ENCODE results near the gene MTMR3. TPM values are rescaled to one million over a fixed set of nuclear protein-coding genes. Genes with fewer than 3 reads are reported as not detected.
A peak's percentile ranks its signal among the peaks of the same experiment; 100 is the strongest.
"Not testable (repeated sequence)": the region's sequence is repeated elsewhere in the genome, so short reads cannot be mapped to it uniquely, and the experiment has no call there.

Gene MTMR3
- total RNA-seq = 10 to 100 TPM; 17.2 to 77.8 (median 62.5) TPM

DNA sequence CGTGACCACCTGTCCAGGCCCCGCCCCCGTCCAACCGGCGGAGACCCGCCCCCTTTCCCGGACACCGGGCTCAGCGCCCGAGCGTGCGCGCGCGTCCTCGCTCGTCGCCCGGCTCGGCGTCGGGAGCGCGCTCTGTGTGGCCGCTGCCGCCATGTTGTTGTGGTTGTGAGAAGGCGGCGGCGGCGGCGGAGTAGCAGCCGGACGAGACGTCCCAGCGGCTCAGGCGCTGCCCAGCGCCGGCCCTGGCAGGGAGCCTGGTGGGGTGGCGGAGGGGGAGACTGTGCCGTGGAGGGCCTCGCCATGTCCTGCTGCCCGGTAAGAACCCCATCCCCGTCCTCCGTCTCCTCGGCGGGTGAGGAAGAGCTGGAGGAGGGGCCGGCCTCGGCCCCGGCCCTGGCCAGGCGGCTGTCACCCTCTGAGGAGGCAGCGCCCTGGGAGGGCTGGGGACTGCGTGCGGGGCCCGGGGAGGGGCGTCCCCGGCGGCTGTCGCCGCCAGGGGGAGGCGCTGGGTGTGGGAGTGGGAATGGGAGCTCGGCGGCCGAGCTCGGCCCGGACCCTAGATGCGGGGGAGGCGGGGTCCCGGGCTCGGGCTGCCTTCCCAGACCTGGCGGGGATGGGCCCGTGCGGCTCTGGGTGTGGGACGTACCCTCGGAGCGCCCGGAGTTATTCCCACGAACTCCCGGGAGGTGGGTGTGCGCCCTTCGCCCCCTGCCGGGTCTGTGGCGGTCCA lies at the start of gene MTMR3:
MTMR3 (plus strand) TSS at position 130 of the 730 bp plus-strand sequence. CDS start 87,886 bp downstream, outside the sequence.
- Histone ChIP-seq H3K27ac (peak within 1 kb of the TSS; percentile 95 to 97), H3K4me3 (peak within 1 kb of the TSS; percentile 78 to 100), H3K4me1 (no peaks in the 10 kb centered on the region), H3K36me3 (no peaks in the 10 kb centered on the region), H3K9me3 (no peaks in the 10 kb centered on the region), H3K27me3 (no peaks in the 10 kb centered on the region)
- DNase-seq = peak; percentile 92 to 95
- peak; percentile 29 to 45 (median 41) for TF ChIP-seq CTCF (IDR thresholded peaks at IDR 0.05)
- TF ChIP-seq POLR2A (IDR thresholded peaks at IDR 0.05) = peak; percentile 39 to 79
- intact Hi-C loops (cut with DNase I; ENCODE audit: low total_unique reads) = no loop called here

GRCh38 chr22:29833392-29833965 lies 49.5 kb upstream of the MTMR3 start:
- Histone ChIP-seq H3K27me3 (no peaks in the 10 kb centered on the region), H3K36me3 (no peaks in the 10 kb centered on the region), H3K4me1 (peaks cover 0 to 3% of the 10 kb centered on the region in 2 donors), H3K4me3 (no peak overlapping the region), H3K9me3 (no peaks in the 10 kb centered on the region), H3K27ac (no peak overlapping the region)
- intact Hi-C loops (cut with DNase I; ENCODE audit: low total_unique reads) = no loop called here
- TF ChIP-seq POLR2A (IDR thresholded peaks at IDR 0.05) (no peak), CTCF (IDR thresholded peaks at IDR 0.05) (no peak)
- DNase-seq = no peak

DNA sequence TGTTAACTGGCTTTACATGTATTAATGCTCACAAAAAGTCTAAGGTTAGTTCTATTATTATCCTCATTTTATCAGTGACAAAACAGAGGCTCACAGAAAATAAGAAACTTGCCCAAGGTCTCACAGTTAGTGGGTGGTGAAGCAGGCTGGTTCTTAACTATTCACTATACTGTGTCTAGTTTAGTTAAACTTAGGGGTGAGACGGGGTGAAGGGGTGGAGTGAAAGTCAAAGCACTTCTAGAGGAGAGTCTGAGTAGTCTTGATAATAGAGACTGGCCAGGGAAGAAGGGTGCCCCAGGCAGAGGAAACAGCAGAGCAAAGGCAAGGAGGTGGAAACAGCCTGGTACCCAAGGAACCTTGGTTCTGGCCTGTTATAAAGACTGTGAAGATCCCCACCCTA lies 48.9 kb upstream of the MTMR3 start:
- intact Hi-C loops (cut with DNase I; ENCODE audit: low total_unique reads) = no loop called here
- Histone ChIP-seq H3K27ac (no peak overlapping the region), H3K36me3 (no peaks in the 10 kb centered on the region), H3K4me1 (peaks cover 0 to 3% of the 10 kb centered on the region in 2 donors), H3K27me3 (no peaks in the 10 kb centered on the region), H3K4me3 (no peak overlapping the region), H3K9me3 (no peaks in the 10 kb centered on the region)
- no peak for TF ChIP-seq CTCF (IDR thresholded peaks at IDR 0.05)
- no peak for TF ChIP-seq POLR2A (IDR thresholded peaks at IDR 0.05)
- no peak for DNase-seq

- DNase-seq; H3K4me1 ChIP-seq; H3K36me3 ChIP-seq; H3K27me3 ChIP-seq; H3K9me3 ChIP-seq; intact Hi-C loops (cut with DNase I; ENCODE audit: low total_unique reads); H3K27ac ChIP-seq: not testable (repeated sequence)
- peak overlapping the region in 1 of 2 donors; percentile 71 for H3K4me3 ChIP-seq
Observed at GRCh38 chr22:29836791-29837370, 46.1 kb upstream of the MTMR3 start.

DNA sequence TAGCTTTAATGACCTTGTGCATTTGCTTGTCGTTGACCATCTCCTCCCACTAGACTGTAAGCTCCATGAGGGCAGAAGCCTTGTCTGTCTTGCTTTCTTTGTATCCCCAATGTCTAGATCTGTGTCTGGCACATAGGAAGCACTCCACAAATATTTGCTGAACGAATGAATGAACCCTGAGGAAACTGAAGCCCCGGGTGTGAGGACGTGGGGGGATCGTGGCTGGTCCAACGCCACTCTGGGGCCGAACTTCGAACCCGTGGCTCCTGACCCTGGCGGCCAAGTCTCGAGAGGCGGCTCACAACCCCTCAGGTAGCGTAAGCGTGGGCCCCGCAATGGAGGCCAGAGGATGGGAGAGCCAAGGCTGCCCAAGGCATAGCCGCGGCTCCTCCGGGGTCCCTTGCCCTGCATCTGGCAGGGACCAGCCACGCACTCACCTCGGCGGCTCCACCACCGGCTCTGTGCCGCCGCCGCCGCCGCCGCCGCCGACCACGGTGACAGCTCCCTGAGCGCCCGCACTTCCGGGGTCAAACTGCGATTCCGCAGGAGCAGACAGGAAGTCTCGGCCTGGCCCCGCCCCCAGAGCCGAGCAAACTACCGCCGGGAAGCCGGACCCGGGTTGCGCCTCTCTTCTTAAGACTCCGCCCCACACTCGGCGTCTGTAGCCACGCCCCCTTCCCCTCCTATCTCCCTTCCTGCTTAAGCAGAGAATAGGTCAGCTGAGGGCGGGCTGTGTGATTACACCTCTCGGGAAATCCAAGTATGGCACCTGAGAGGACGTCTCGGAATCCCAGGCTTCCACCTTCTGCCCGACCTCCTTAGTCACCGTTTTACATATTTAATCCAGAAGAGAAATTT lies 45.0 kb upstream of the MTMR3 start, which contains the start of gene ASCC2:
ASCC2 (minus strand) TSS at position 534 of the 858 bp plus-strand sequence. CDS start 5,949 bp downstream, outside the sequence.
- peak; percentile 98 to 99 for DNase-seq
- Histone ChIP-seq H3K9me3 (no peaks in the 10 kb centered on the region), H3K4me3 (peak within 1 kb of the TSS; percentile 71 to 90), H3K27ac (peak within 1 kb of the TSS; percentile 75 to 83), H3K4me1 (peaks cover 0 to 3% of the 10 kb centered on the region in 2 donors), H3K36me3 (no peaks in the 10 kb centered on the region), H3K27me3 (no peaks in the 10 kb centered on the region)
- intact Hi-C loops (cut with DNase I; ENCODE audit: low total_unique reads) = no loop called here
- TF ChIP-seq CTCF (IDR thresholded peaks at IDR 0.05) (no peak), POLR2A (IDR thresholded peaks at IDR 0.05) (peak; percentile 64 to 67)
